Mesenchymal stem cell (in vitro differentiated cells and primary cell): ENCODE results near the gene ZNF768.

Experiments used
- DNase-seq: peaks from one replicate; pipeline ENCODE4 v3.0.0-alpha.2; 2013
- H2AFZ ChIP-seq: one replicate; pipeline ENCODE4 v1.6.1; 2013; ENCODE audit warnings: low read depth, mild to moderate bottlenecking, control low read depth, inconsistent platforms, low read length, moderate library complexity
- H2AK5ac ChIP-seq: 2 replicates; pipeline ENCODE4 v1.6.1; 2013; ENCODE audit warnings: low read length, moderate library complexity, mild to moderate bottlenecking, inconsistent platforms; ENCODE audit not compliant: severe bottlenecking
- H2BK120ac ChIP-seq: one replicate; pipeline ENCODE4 v1.6.1; 2013; ENCODE audit warnings: low read depth, mild to moderate bottlenecking, inconsistent platforms, low read length, moderate library complexity
- H2BK12ac ChIP-seq, 2 experiments: one replicate each; pipeline ENCODE4 v1.6.1; 2013; ENCODE audit warnings: inconsistent platforms in 2 of 2, low read length in 2 of 2, mild to moderate bottlenecking in 2 of 2, moderate library complexity in 2 of 2, control low read depth in 1 of 2
- H2BK15ac ChIP-seq: one replicate; pipeline ENCODE4 v1.6.1; 2013; ENCODE audit warnings: mild to moderate bottlenecking, low read depth, inconsistent platforms; ENCODE audit not compliant: poor library complexity, severe bottlenecking
- H2BK5ac ChIP-seq: 2 replicates; pipeline ENCODE4 v1.6.1; 2013; ENCODE audit warnings: low read depth, mild to moderate bottlenecking, low read length, control low read depth, inconsistent platforms; ENCODE audit not compliant: poor library complexity, severe bottlenecking
- H3K14ac ChIP-seq, 2 experiments: one replicate each; pipeline ENCODE4 v1.6.1; 2013; ENCODE audit warnings: inconsistent platforms in 2 of 2, low read length in 2 of 2, control low read depth in 1 of 2, mild to moderate bottlenecking in 1 of 2, moderate library complexity in 1 of 2
- H3K18ac ChIP-seq, 2 experiments: one replicate each; pipeline ENCODE4 v1.6.1; 2013; ENCODE audit warnings: inconsistent platforms in 2 of 2, low read length in 2 of 2, control low read depth in 1 of 2, low read depth in 1 of 2, mild to moderate bottlenecking in 1 of 2
- H3K23ac ChIP-seq, 2 experiments: one replicate each; pipeline ENCODE4 v1.6.1; 2013; ENCODE audit warnings: inconsistent platforms in 2 of 2, low read length in 2 of 2, mild to moderate bottlenecking in 2 of 2, moderate library complexity in 2 of 2, control low read depth in 1 of 2
- H3K27ac ChIP-seq: 2 replicates; pipeline ENCODE4 v1.5.1; 2013; ENCODE audit warnings: mild to moderate bottlenecking, moderate library complexity, low read length, control low read depth, inconsistent platforms; ENCODE audit not compliant: poor library complexity, severe bottlenecking
- H3K27me3 ChIP-seq, 2 experiments: 2 replicates each; pipeline versions ENCODE4 v1.6.1 to v1.7.0; 2013; ENCODE audit warnings: low read length in 2 of 2, mild to moderate bottlenecking in 2 of 2, moderate library complexity in 2 of 2, control low read depth in 1 of 2, inconsistent platforms in 1 of 2; ENCODE audit not compliant: control insufficient read depth in 1 of 2, insufficient read depth in 1 of 2
- H3K36me3 ChIP-seq, 2 experiments: 2 replicates each; pipeline versions ENCODE4 v1.6.1 to v1.7.0; 2013; ENCODE audit warnings: low read length in 2 of 2, control low read depth in 1 of 2, inconsistent platforms in 1 of 2, low read depth in 1 of 2, mild to moderate bottlenecking in 1 of 2; ENCODE audit not compliant: insufficient read depth in 2 of 2, control insufficient read depth in 1 of 2
- H3K4ac ChIP-seq, 2 experiments: one replicate each; pipeline ENCODE4 v1.6.1; 2013; ENCODE audit warnings: inconsistent platforms in 2 of 2, low read length in 2 of 2, mild to moderate bottlenecking in 2 of 2, moderate library complexity in 2 of 2, control low read depth in 1 of 2, low read depth in 1 of 2
- H3K4me1 ChIP-seq: 2 replicates; pipeline ENCODE4 v1.6.1; 2013; ENCODE audit warnings: low read depth, low read length, control low read depth; ENCODE audit not compliant: control insufficient read depth, insufficient read depth
- H3K4me2 ChIP-seq: 2 replicates; pipeline ENCODE4 v1.6.1; 2013; ENCODE audit warnings: low read length, mild to moderate bottlenecking, inconsistent platforms; ENCODE audit not compliant: poor library complexity, severe bottlenecking
- H3K4me3 ChIP-seq, 2 experiments: 2 replicates each; pipeline versions ENCODE4 v1.5.1 to v1.7.0; 2013; ENCODE audit warnings: low read length in 2 of 2, mild to moderate bottlenecking in 2 of 2, control low read depth in 1 of 2, low read depth in 1 of 2; ENCODE audit not compliant: insufficient read depth in 1 of 2
- H3K79me1 ChIP-seq: replicated peaks from 2 replicates; pipeline ENCODE4 v1.6.1; 2013; ENCODE audit warnings: mild to moderate bottlenecking, control low read depth, low read length, inconsistent platforms; ENCODE audit not compliant: poor library complexity, severe bottlenecking
- H3K9ac ChIP-seq: 2 replicates; pipeline ENCODE4 v1.7.0; 2013; ENCODE audit warnings: mild to moderate bottlenecking, low read length, moderate library complexity
- H3K9me3 ChIP-seq: 2 replicates; pipeline ENCODE4 v1.7.0; 2013; ENCODE audit warnings: mild to moderate bottlenecking, low read length; ENCODE audit not compliant: control insufficient read depth
- H4K8ac ChIP-seq: one replicate; pipeline ENCODE4 v1.6.1; 2013; ENCODE audit warnings: inconsistent platforms, mild to moderate bottlenecking, low read length, moderate library complexity
- H4K91ac ChIP-seq: one replicate; pipeline ENCODE4 v1.6.1; 2013; ENCODE audit warnings: mild to moderate bottlenecking, low read length, inconsistent platforms
- WGBS: methylation state at CpG from one replicate; pipeline ENCODE4 v1.1.7; 2013; ENCODE audit warnings: mixed read lengths; 5-methylcytosine and 5-hydroxymethylcytosine counted together

The ZNF768 gene

GRCh38 chr16:30485818-30486436 is 40.4 kb downstream of the ZNF768 start:
- H3K14ac ChIP-seq, result no peak overlapping the region
- H2BK5ac ChIP-seq, result no peak overlapping the region
- H2AFZ ChIP-seq, result peak overlapping the region; percentile 0
- H3K23ac ChIP-seq, result no peak overlapping the region
- no peak overlapping the region for H4K91ac ChIP-seq
- H2BK15ac ChIP-seq, result no peak overlapping the region
- H3K4ac ChIP-seq, result no peak overlapping the region
- peaks cover 6% of the 10 kb centered on the region for H3K4me1 ChIP-seq
- H2AK5ac ChIP-seq, result no peak overlapping the region
- H2BK12ac ChIP-seq, result no peak overlapping the region
- H3K4me2 ChIP-seq, result no peak overlapping the region
- no peak overlapping the region for H2BK120ac ChIP-seq
- no peak overlapping the region for H3K4me3 ChIP-seq
- no peaks in the 10 kb centered on the region for H3K36me3 ChIP-seq
- DNase-seq, result peak; percentile 74
- H3K27me3 ChIP-seq, result peaks cover 0 to 25% of the 10 kb centered on the region in 2 experiments
- no peak overlapping the region for H4K8ac ChIP-seq
- no peaks in the 10 kb centered on the region for H3K9me3 ChIP-seq
- H3K27ac ChIP-seq, result no peak overlapping the region
- H3K9ac ChIP-seq, result no peak overlapping the region
- 65% methylated on average over 7 of the region's 7 CpGs for WGBS
- H3K79me1 ChIP-seq, result no peaks in the 10 kb centered on the region
- H3K18ac ChIP-seq, result no peak overlapping the region

- no peak overlapping the region for H2AFZ ChIP-seq
- H3K9ac ChIP-seq, result no peak overlapping the region
- no peak overlapping the region for H2AK5ac ChIP-seq
- H3K14ac ChIP-seq, result no peak overlapping the region
- peaks cover 3 to 30% of the 10 kb centered on the region in 2 experiments for H3K27me3 ChIP-seq
- H3K27ac ChIP-seq, result no peak overlapping the region
- H3K36me3 ChIP-seq, result no peaks in the 10 kb centered on the region
- no peaks in the 10 kb centered on the region for H3K79me1 ChIP-seq
- H4K8ac ChIP-seq, result no peak overlapping the region
- H2BK15ac ChIP-seq, result no peak overlapping the region
- no peak overlapping the region for H3K4ac ChIP-seq
- H3K4me3 ChIP-seq, result no peak overlapping the region
- H3K4me2 ChIP-seq, result no peak overlapping the region
- H2BK5ac ChIP-seq, result no peak overlapping the region
- peaks cover 6% of the 10 kb centered on the region for H3K4me1 ChIP-seq
- no peak overlapping the region for H4K91ac ChIP-seq
- no peak overlapping the region for H3K18ac ChIP-seq
- no peak overlapping the region for H2BK12ac ChIP-seq
- no peak for DNase-seq
- H2BK120ac ChIP-seq, result no peak overlapping the region
- no peak overlapping the region for H3K23ac ChIP-seq
- no peaks in the 10 kb centered on the region for H3K9me3 ChIP-seq
These were observed 41.5 kb downstream of the ZNF768 start for GRCh38 chr16:30484887-30485286.

GRCh38 chr16:30482366-30482765 is 44.0 kb downstream of the ZNF768 start:
- Histone ChIP-seq H3K27ac (no peak overlapping the region), H2BK5ac (no peak overlapping the region), H3K18ac (no peak overlapping the region), H4K8ac (no peak overlapping the region), H3K36me3 (no peaks in the 10 kb centered on the region), H3K14ac (no peak overlapping the region), H3K4ac (no peak overlapping the region), H4K91ac (no peak overlapping the region), H3K4me1 (no peaks in the 10 kb centered on the region), H2BK15ac (no peak overlapping the region), H2BK120ac (no peak overlapping the region), H3K9ac (no peak overlapping the region), H3K79me1 (no peaks in the 10 kb centered on the region), H3K9me3 (no peaks in the 10 kb centered on the region), H3K27me3 (peaks cover 11 to 41% of the 10 kb centered on the region in 2 experiments), H2AFZ (no peak overlapping the region), H3K4me3 (no peak overlapping the region), H2AK5ac (no peak overlapping the region), H3K23ac (no peak overlapping the region), H3K4me2 (no peak overlapping the region), H2BK12ac (no peak overlapping the region)
- no peak for DNase-seq
- WGBS, result 96% methylated on average over 3 of the region's 3 CpGs

GRCh38 chr16:30481381-30481780 is 45.0 kb downstream of the ZNF768 start:
- Histone ChIP-seq H2BK5ac (no peak overlapping the region), H3K9ac (no peak overlapping the region), H2AFZ (no peak overlapping the region), H4K8ac (no peak overlapping the region), H3K18ac (no peak overlapping the region), H2BK12ac (no peak overlapping the region), H3K4me1 (no peaks in the 10 kb centered on the region), H3K27ac (no peak overlapping the region), H3K79me1 (no peaks in the 10 kb centered on the region), H3K23ac (no peak overlapping the region), H3K14ac (peak overlapping the region in 1 of 2 experiments; percentile 76), H3K9me3 (no peaks in the 10 kb centered on the region), H2BK120ac (no peak overlapping the region), H3K4me3 (no peak overlapping the region), H3K4ac (no peak overlapping the region), H3K27me3 (peaks cover 11 to 44% of the 10 kb centered on the region in 2 experiments), H3K36me3 (no peaks in the 10 kb centered on the region), H2BK15ac (no peak overlapping the region), H3K4me2 (no peak overlapping the region), H2AK5ac (no peak overlapping the region), H4K91ac (no peak overlapping the region)
- WGBS, result 89% methylated on average over 4 of the region's 5 CpGs
- no peak for DNase-seq
